ENCODE measurements around the gene MGAT3. TPM values are rescaled to one million over a fixed set of nuclear protein-coding genes. Genes with fewer than 3 reads are reported as not detected.

The MGAT3 gene, protein sequence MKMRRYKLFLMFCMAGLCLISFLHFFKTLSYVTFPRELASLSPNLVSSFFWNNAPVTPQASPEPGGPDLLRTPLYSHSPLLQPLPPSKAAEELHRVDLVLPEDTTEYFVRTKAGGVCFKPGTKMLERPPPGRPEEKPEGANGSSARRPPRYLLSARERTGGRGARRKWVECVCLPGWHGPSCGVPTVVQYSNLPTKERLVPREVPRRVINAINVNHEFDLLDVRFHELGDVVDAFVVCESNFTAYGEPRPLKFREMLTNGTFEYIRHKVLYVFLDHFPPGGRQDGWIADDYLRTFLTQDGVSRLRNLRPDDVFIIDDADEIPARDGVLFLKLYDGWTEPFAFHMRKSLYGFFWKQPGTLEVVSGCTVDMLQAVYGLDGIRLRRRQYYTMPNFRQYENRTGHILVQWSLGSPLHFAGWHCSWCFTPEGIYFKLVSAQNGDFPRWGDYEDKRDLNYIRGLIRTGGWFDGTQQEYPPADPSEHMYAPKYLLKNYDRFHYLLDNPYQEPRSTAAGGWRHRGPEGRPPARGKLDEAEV
- not detected in 2 replicates for total RNA-seq

GRCh38 chr22:39456522-39457197 is at the start of gene MGAT3:
Gene MGAT3 (plus strand): TSS chr22:39457012. CDS start chr22:39487348, 30,336 bp downstream.

GRCh38 chr22:39502109-39502788 is 45.4 kb downstream of the MGAT3 start, which contains the start of gene MIEF1:
Gene MIEF1 (plus strand): TSS chr22:39502290. CDS start chr22:39511295, 9,005 bp downstream.

GRCh38 chr22:39520226-39521105 is 63.7 kb downstream of the MGAT3 start, which contains the start of gene ATF4:
Gene ATF4 (plus strand): TSS chr22:39520562. CDS start chr22:39521446, 884 bp downstream.

GRCh38 chr22:39532215-39533073 is 75.6 kb downstream of the MGAT3 start, which contains the start of gene RPS19BP1:
Gene RPS19BP1 (minus strand): TSS chr22:39532748. CDS start chr22:39532738, 10 bp downstream.

Other genes with a start within 250 kb of the MGAT3 start
- 121 and 148 TPM in 2 replicates for gene PDGFB, start 212.0 kb upstream of the MGAT3 start, total RNA-seq
- 2,343 and 3,208 TPM in 2 replicates for gene RPL3, start 137.4 kb upstream of the MGAT3 start, total RNA-seq
- gene SYNGR1, start 107.0 kb upstream of the MGAT3 start, total RNA-seq, result 2.3 and 3.6 TPM in 2 replicates
- gene TAB1, start 57.2 kb upstream of the MGAT3 start, total RNA-seq, result 10.9 and 13.7 TPM in 2 replicates
- 36.3 and 37.2 TPM in 2 replicates for gene MIEF1, start 45.3 kb downstream of the MGAT3 start, total RNA-seq
- 221 and 270 TPM in 2 replicates for gene ATF4, start 63.5 kb downstream of the MGAT3 start, total RNA-seq
- gene RPS19BP1, start 75.7 kb downstream of the MGAT3 start, total RNA-seq, result 53.2 TPM in 2 replicates
- gene CACNA1I, start 113.7 kb downstream of the MGAT3 start, total RNA-seq, result under 0.01 TPM in 1 of 2 replicates, not detected in the other

All from vein endothelial cell (primary cell).